ENCODE results near the gene CCDC15.

CCDC15 gene

GRCh38 chr11:125072961-125073590 is 119.1 kb downstream of the CCDC15 start:
- TF ChIP-seq, protein P1, sequence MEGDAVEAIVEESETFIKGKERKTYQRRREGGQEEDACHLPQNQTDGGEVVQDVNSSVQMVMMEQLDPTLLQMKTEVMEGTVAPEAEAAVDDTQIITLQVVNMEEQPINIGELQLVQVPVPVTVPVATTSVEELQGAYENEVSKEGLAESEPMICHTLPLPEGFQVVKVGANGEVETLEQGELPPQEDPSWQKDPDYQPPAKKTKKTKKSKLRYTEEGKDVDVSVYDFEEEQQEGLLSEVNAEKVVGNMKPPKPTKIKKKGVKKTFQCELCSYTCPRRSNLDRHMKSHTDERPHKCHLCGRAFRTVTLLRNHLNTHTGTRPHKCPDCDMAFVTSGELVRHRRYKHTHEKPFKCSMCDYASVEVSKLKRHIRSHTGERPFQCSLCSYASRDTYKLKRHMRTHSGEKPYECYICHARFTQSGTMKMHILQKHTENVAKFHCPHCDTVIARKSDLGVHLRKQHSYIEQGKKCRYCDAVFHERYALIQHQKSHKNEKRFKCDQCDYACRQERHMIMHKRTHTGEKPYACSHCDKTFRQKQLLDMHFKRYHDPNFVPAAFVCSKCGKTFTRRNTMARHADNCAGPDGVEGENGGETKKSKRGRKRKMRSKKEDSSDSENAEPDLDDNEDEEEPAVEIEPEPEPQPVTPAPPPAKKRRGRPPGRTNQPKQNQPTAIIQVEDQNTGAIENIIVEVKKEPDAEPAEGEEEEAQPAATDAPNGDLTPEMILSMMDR (IDR thresholded peaks at IDR 0.05; ENCODE audit: low read depth, low read length) = no peak
- no peak for DNase-seq (ENCODE audit: low read depth in 2 of 2)
- H3K4me3 ChIP-seq (replicated peaks in 1 of 2; ENCODE audit: low read depth in 2 of 2, low read length in 2 of 2) = no peak overlapping the region

GRCh38 chr11:125073616-125074483 is 119.8 kb downstream of the CCDC15 start:
- no peak overlapping the region for H3K4me3 ChIP-seq (replicated peaks in 1 of 2; ENCODE audit: low read depth in 2 of 2, low read length in 2 of 2)
- no peak for DNase-seq (ENCODE audit: low read depth in 2 of 2)
- TF ChIP-seq, protein P1 (IDR thresholded peaks at IDR 0.05; ENCODE audit: low read depth, low read length) = no peak

GRCh38 chr11:125074511-125075241 is 120.7 kb downstream of the CCDC15 start:
- DNase-seq (ENCODE audit: low read depth in 2 of 2) = no peak

GRCh38 chr11:125075242-125075625 is 121.2 kb downstream of the CCDC15 start:
- H3K4me3 ChIP-seq (replicated peaks in 1 of 2; ENCODE audit: low read depth in 2 of 2, low read length in 2 of 2) = no peak overlapping the region
- TF ChIP-seq, protein P1 (IDR thresholded peaks at IDR 0.05; ENCODE audit: low read depth, low read length) = no peak
- DNase-seq (ENCODE audit: low read depth in 2 of 2) = no peak

More at GRCh38 chr11:125074511-125075241, 120.7 kb downstream of the CCDC15 start:
- H3K4me3 ChIP-seq (replicated peaks in 1 of 2; ENCODE audit: low read depth in 2 of 2, low read length in 2 of 2) = no peak overlapping the region
- TF ChIP-seq, protein P1 (IDR thresholded peaks at IDR 0.05; ENCODE audit: low read depth, low read length) = no peak

- TF ChIP-seq, protein P1 (IDR thresholded peaks at IDR 0.05; ENCODE audit: low read depth, low read length) = no peak
- no peak overlapping the region for H3K4me3 ChIP-seq (replicated peaks in 1 of 2; ENCODE audit: low read depth in 2 of 2, low read length in 2 of 2)
- DNase-seq (ENCODE audit: low read depth in 2 of 2) = no peak
Measured at GRCh38 chr11:125075900-125076317, 121.9 kb downstream of the CCDC15 start.

DNA sequence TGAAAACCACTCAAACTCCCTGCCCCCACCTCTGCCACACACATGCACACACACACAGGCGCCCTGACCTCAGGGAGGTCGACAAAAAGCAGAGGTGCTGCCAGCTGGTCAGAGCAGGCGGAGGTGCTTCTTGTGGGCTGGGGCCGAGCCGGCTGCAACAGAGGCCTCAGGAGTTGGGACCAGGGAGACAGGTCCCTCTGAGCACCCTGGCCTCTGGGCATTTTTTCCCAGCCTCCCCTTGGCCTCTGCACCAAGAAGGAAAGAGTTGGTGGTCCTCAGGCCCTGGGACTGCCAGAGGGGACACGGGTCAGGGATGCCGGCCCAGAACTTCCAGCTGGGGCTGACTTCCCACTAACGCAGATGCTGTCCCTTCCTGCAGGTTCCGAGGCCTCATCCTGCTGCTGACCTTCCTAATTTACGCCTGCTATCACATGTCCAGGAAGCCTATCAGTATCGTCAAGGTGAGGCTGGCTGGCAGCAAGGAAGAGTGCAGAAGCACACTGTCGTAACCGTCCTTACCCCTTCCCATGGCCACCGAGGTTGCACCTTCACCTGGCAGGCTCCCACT is 122.5 kb downstream of the CCDC15 start:
- no peak overlapping the region for H3K4me3 ChIP-seq (replicated peaks in 1 of 2; ENCODE audit: low read depth in 2 of 2, low read length in 2 of 2)
- no peak for DNase-seq (ENCODE audit: low read depth in 2 of 2)
- TF ChIP-seq, protein P1 (IDR thresholded peaks at IDR 0.05; ENCODE audit: low read depth, low read length) = no peak
